ENCODE measurements around the gene IPO11.

The IPO11 gene

DNA sequence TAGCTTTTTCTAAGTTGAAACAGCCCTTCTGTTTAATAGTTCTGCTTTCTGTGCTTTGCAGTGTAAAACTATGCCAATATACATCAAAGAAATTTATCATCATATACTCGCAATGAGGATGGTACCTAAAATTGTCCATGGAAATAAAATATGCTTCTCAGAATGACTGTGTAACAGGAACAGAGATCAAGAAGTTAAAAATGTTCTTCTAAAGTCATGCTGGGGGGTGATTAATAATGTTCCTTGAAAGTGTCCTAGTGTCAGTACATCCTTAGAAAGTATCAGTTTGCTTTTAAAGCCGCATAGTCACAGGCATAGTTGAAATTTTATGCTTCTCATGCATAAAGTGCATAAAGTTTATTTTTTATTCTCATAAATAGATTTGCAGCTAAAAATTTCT is 162.0 kb downstream of the IPO11 start:
- DNase-seq, result no peak

DNA sequence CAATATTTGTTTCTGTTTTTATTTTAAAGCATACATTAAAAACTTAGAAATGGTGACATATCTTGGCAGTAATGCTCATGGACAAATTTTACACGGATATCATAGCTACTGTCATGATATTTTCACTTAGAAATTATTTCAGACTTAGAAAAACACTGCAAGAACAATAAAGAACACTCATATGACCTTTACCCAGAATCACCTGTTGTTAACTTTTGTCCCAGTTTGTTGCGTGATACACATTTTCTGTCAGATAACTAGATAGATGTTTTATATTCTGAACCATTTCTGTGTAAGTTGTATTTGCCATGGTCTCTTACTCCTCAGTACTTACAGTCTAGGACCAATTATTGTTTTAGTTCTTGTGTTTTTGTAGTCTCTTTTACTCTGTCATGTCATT is 162.5 kb downstream of the IPO11 start:
- no peak for DNase-seq

DNA sequence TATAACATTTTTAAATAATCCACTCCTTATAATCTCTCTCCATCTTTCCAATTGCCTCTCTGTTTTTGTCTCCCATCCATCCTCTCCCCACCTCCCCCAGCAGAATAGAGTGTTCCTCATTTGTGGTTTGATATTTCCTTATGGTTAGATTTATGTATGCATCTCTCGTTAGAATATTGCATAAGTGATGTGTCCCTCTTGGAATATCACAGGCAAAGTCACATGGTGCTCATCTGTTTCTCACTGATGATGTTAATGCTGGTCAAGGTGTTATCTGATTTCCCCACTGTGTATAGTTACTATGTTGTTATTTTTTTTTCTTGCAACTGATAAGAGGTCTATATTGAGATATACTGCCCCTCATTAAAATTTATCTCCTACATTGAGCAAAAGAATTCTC is 162.9 kb downstream of the IPO11 start:
- no peak for DNase-seq

DNA sequence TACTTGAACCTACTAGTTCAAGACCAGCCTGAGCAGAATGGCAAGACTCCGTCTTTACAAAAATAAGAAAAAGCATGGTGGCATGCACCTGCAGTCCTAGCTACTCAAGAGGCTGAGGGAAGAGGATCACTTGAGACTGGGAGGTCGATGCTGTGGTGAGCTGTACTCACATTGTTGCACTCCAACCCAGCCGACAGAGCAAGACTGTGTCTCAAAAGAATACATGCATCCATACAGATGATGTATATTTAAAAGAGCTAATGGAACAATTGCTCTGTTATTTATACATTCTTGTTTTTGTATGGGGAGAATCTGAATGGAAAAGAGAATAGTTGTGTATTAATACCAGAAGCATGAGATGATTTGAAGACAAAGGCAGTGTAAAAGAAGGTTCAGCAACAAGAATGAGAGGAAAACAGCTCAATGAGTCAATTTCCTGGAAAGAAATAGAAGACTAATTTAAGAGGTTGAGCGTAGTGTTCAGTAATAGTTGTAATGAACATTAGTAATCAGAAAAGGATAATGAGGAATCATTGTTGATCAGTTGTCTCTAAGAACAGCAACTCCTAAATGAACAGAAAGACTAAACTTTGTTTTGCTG is 164.1 kb downstream of the IPO11 start:
- no peak for DNase-seq

DNA sequence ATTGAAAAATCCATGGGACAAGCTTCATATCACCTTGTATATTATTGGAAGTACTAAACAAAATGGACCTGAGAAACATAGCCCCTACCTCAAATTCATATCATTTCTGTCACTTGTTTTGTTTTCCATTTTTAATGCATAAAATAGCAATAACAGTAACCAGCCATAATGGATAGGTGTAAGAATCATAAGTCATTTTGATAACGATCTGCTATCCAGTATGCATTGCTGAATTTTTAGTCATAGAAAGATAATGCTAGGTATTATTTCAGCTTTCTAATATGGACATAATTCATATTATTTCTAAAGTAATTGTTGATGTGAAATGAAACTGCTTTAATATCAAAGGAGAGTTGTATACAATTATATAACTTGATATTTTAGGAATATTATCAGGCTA is 164.9 kb downstream of the IPO11 start:
- DNase-seq, result no peak

DNA sequence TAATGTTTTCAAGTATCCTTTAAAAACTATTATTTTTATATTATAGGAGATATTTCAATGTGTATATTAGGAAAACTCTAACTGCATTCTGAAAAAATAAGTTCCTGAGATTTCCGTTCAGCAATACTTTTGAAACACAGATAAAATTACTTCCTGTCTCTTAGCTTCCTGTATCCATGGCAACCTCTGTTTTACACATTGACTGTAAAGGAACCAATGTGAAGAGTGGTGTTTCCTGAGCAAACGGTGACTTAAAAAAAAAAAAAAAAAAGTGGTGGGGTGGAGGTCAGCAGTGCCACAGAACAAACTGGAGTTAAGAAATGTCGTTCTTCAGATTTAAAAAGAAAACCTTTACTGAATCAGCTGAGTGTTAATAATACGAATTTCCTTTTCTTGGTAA is 166.0 kb downstream of the IPO11 start, which contains the start of gene LRRC70:
TSS of gene LRRC70 (plus strand) at position 280 of the 400 bp plus-strand sequence. CDS start 620 bp downstream, outside the sequence.
- no peak for DNase-seq

DNA sequence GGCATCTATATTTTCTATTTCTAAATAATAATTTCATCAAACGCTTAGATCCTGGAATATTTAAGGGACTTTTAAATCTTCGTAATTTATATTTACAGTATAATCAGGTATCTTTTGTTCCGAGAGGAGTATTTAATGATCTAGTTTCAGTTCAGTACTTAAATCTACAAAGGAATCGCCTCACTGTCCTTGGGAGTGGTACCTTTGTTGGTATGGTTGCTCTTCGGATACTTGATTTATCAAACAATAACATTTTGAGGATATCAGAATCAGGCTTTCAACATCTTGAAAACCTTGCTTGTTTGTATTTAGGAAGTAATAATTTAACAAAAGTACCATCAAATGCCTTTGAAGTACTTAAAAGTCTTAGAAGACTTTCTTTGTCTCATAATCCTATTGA is 167.2 kb downstream of the IPO11 start:
- no peak for DNase-seq

DNA sequence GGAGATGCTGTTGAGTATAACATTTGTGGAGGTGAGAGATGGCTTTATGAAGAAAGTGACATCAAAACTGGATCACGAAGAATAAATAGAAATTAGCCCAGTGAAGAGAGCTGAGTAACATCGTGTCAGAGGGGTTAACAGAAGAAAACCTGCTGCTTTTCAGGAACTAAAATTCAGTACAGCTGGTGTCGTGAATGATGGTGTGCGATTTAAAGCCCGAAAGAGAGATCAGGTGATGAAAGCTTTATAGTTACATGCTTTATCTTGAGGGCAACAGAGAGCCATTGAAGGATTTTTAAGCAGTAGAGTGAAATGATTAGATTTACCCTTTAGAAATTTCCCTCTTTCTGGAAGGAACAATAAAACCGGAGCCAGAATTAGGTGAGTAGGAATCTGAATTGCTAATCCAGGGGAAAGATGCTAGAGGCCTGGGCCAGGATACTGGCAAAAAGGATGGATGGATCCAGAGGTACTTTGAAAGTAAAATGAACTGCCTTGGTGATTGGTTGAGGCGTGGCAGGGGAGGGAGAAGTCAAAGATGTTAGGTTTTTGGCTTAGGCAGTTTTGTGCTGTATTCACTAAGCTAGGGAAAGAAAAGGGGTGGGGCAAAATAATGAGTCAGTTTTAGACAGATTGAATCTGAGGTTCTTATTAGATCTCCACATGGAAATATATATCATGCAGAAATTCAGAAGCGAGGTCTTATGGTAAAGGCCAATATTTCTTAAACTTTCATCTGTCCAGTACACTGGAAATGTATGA is 169.5 kb downstream of the IPO11 start:
- no peak for DNase-seq

DNA sequence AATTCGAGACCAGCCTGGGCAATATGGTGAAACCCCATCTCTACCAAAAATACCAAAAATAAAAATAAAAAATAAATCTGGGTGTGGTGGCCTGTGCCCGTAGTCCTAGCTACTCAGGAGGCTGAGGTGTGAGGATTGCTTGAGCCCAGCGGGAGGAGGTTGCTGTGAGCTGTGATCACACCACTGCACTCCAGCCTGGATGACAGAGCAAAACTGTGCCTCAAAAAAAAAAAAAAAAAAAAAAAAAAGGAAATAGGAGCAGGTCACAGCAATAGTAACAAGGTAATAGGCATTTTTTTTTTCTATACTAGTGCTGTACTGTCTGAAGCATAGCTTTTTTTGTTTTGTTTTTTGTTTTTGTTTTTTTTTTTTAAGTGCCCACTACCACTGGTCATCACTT is 171.8 kb downstream of the IPO11 start:
- DNase-seq, result no peak

DNA sequence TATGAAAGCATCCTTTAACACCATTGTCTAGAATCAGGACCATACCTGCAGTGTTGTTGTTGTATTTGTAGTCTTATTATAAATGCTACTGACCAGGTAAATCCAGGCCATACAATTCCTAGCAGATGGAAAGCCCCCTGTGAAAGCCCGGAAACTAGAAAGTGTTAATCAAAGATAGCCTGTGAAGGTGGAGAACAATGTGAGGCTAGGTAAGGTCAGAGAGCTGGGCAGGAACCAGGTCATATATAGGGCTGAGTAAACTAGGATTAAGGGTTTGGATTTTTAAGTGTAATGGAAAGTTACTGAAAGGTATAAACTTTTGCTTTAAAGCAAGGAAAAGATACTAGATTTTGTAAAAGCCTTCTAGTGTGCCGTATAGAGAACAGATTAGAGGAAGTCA is 172.7 kb downstream of the IPO11 start:
- no peak for DNase-seq

DNA sequence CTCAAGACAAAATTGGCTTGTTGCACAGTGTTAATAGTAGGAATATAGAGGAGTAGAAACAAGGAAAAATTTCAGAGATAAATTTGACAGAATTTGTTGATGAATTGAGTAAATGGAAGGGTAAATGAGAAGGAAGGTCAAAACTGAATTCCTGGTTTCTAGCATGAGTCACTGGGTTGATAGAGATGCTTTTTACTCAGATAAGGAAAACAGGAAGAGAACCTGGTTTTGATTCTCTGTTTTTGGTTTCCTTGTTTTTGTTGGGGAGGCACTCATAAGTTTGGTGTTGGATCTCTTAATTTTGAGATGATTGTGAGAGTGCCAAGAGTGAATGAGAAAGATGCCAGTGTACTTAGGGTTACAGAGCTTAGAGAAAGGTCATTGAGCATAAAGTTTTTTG is 173.2 kb downstream of the IPO11 start:
- no peak for DNase-seq

DNA sequence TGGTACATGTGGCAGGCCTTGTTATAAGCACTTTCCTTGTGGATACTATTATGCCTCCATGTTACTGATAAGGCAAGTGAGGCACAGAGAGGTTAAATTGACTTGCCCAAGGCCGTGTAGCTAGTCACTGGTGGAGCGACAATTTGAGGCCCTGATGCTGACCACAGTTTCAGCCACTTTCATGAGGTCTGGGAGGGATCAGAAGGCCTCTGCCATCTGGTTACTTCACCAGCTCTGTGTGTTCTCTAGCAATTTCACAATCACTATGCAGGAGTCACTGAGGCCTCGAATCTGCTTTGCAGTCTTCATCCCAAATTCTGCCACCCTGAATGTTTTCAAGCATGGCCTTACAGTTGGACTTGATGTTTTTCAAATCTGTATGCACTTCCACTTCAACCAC is 175.2 kb downstream of the IPO11 start:
- DNase-seq, result no peak

DNA sequence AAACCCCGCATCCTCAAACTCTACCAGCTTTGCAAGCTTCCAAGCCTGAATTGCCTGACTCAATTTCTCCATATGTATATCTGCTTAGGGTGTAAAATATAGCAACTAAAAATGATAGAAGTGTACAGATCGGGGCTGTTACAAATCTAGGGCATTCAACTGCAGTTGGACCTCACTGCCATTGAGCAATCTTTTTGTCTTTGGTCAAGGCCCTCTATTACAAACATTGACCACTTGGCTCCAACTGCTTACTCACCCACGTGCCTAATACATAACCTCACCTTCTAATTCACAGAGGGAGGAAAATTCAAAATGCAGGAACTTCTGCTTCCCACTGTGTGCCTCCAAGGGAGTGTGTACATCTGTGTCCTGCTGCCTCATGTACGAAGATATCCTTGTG is 176.1 kb downstream of the IPO11 start:
- DNase-seq, result no peak

DNA sequence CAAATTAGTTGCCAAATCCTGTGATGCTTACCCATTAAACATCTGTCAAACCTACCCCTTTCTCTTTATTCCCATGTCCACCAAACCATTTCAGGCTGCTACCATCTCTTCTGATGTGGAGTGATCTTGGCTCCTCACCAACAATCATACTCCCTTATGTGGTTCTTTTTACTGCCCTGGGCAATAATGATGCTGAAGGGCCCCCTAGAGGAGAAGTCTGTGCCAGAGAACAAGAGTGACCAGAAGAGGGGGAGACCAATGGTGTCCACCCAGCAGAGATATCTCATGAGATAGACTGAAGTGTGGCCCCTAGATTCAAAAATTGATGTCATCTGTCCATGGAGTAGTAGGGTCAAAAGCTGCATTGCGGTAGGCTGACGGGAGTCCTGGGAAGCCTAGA is 176.9 kb downstream of the IPO11 start:
- DNase-seq, result no peak

DNA sequence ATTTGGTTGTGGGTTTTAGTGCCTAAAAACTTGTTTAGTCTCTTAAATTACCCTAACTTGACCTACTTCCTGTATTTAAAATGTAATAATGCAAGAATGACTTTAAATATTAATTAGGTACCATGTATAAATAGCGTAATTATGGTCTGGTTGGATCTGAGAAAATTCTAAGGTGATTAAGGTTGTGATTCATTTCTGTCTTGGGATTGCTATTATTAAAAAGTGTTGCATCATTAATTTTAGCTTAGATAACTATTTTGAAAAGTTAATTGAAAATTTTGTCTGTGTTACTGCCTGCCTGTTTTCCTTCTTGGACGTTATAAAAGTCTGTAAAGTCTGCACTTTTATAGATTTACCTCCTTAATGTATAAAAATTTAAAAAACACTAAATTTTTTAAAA is 177.8 kb downstream of the IPO11 start:
- DNase-seq, result no peak

DNA sequence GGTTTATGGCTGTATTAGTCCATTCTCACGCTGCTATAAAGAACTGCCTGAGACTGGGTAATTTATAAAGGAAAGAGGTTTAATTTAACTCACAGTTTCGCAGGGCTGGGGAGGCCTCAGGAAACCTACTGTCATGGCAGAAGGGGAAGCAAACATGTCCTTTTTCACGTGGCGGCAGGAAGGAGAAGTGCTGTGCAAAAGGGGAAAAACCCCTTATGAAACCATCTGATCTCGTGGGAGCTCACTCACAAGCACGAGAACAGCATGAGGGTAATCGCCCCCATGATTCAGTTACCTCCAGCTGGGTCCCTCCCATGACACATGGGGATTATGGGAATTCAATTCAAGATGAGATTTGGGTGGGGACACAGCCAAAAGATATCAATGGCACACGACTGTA is 180.0 kb downstream of the IPO11 start:
- DNase-seq, result no peak

DNA sequence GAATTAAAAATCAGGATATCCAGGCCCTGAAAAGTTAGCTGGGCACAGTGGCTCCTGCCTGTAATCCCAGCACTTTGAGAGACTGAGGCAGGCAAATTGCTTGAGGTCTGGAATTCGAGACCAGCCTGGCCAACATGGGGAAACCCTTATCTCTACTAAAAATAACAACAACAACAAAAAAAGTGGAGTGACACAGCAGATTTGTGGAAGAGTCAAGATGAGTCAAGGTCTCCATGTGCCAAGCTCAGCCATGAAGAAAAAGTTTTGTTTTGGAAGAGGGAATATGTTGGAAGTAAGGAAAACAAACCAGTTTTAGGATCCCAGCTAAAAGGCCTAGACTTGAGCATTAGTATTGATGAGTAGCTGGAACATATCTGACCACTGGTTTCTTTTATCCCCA is 180.8 kb downstream of the IPO11 start:
- no peak for DNase-seq

DNA sequence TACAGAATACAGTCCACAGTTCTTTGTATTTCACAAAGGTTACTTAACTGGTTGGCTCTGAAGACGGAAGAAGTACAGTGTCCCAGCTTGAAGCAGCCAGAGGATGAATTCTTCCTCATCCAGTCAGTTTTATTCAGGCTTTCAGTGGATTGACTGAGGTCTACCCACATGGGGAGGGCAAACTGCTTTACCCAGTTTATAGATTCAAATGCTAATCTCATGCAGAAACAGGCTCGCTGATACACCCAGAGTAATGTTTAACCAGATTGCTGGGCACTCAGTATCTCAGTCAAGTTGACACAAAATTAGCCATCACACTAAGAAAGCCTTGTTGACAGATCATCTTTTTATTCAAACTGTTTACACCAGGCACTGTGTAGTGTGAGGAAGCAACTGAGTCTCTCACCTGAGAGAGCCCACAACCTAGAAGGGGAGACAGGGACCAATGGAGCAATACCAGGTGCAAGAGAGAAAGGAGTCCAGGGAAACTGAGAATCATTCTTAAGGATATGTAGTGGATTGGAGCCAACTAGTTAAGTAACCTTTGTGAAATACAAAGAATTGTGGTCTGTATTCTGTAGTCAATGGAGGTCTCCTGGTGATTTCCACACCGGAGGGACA is 181.9 kb downstream of the IPO11 start:
- no peak for DNase-seq

DNA sequence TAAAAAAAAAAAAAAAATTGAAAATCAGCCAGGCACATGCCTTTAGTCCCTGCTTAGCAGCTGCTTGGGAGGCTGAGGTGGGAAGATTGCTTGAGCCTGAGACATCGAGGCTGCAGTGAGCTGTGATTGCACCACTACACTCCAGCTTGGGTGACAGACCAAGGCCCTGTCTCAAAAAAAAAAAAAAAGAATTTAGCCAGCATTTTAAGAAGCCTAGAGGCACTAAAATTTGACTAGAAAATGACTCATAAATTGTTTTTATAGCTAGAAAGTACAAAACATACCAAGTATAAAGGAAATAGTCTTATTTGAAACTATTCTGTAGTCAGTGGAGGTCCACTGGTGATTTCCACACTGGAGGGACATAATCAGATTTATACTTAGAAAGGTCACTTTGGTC is 183.5 kb downstream of the IPO11 start:
- DNase-seq, result no peak

DNA sequence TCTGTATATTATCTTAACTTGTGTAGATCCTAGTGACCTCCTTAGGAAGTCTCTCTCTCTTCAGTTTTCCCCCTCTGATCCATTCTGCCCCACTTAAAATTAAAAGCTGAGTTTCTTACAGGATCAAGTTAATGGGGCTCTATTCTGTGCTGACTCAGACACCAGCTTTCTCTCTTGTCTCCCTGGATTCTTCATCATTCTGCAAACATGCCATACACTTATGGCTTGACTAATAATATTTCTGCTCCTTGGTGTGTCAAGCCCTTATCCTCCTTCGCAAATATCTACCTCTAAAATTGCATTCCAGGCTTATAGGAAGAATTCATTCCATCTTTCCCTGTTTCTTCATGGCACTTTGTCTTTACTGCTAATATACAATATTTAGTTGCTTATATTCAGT is 184.1 kb downstream of the IPO11 start:
- no peak for DNase-seq

DNA sequence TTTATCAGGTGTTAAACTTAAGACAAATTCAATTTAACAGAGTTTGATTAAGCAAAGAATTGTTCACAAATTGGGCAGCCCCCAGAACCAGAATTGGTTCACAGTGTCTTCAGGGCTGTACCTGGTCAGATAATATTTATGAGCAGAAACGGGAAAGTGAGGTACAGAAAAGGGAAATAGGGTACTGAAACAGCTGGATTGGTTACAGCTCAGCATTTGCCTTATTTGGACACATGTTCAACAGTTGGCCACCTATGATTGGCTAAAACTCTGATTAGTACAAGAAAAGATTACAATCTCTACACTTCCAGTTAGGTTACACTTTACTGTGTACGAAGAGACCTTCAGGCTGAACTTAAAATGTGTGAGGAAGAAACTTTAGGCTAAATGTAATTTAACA is 184.8 kb downstream of the IPO11 start:
- no peak for DNase-seq

DNA sequence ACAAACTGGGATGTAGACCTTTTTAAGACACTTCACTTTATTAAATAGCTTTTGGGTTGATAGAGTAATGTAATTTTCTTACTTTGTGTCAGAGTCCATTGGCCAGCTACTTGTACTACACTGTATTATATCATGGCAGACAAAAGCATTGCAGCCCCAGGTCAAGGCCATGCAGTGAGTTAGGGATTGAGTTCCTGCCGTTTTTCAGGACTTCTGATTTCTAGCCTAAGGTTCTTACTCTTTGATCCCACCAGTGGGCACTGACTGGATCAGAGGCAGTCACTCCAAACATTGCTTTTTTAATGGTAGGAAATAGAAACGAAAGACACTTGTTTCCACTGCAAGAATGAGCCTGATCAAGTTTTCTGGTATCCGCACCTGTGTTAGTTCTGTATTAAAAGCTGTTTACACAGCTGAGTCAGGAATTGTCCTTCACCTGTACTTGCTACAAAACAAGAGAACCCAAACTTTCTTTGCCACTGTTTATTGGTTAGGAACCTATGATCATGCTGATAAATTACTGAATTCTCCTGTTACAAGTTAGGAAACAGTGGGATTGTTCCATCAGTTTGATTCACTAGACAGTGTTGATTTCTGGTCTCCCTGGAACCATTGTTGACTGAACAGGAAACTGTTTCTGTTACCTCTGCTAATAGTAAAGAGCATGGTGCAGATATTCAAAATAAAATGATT is 188.1 kb downstream of the IPO11 start:
- no peak for DNase-seq

DNA sequence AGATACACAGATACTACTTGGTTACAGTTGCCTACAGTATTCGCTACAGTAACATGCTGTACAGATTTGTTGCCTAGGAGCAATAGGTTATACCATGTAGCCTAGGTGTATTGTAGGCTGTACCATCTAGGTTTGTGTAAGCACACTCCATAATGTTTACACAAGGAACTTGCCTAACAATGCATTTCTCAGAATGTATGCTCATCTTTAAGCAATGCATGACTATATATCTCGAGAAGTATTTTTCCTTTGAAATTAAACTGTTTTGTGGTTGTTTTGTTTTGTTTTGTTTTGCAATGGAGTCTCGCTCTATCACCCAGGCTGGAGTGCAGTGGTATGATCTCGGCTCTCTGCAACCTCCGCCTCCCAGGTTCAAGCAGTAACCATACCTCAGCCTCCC is 191.4 kb downstream of the IPO11 start:
- no peak for DNase-seq

DNA sequence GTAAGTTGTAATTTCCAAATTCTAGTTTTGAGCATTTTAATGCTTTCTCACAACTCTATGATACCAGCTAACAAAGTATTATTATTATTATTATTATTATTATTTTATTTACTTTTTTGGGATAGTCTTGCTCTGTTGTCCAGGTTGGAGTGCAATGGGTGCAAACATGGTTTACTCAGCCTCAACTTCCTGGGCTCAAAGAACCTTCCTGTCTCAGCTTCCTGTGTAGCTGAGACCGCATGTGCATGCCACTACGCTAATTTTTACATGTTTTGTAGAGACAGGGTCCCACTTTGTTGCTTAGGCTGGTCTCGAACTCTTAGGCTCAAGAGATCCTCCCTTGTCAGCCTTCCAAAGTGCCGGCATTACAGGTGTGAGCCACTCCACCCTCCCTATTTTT is 193.1 kb downstream of the IPO11 start:
- no peak for DNase-seq

Measured in stimulated activated CD4-positive, alpha-beta T cell treated with anti-CD3 and anti-CD28 coated beads, Interleukin-4, amount 100 ng/mL, for 24 hours (primary cell).